ENCODE measurements around the gene EIF3L.

Gene EIF3L

GRCh38 chr22:37910890-37911672 lies 61.9 kb downstream of the EIF3L start:
- H3K27me3 ChIP-seq (ENCODE audit: control insufficient read depth, insufficient read depth, low read length) = no peaks in the 10 kb centered on the region
- H3K36me3 ChIP-seq (ENCODE audit: insufficient read depth, low read length) = peaks cover 28% of the 10 kb centered on the region
- no peak overlapping the region for H3K4me3 ChIP-seq (ENCODE audit: low read length)
- no peak overlapping the region for H3K9ac ChIP-seq (ENCODE audit: low read depth, low read length)
- no peaks in the 10 kb centered on the region for H3K9me3 ChIP-seq (replicated peaks; ENCODE audit: low read length)
- H3K4me2 ChIP-seq (ENCODE audit: low read length) = no peak overlapping the region
- peaks cover 13% of the 10 kb centered on the region for H3K4me1 ChIP-seq (ENCODE audit: control insufficient read depth, insufficient read depth, low read length)

GRCh38 chr22:37911697-37912096 lies 62.5 kb downstream of the EIF3L start:
- Histone ChIP-seq H3K9me3 (replicated peaks; ENCODE audit: low read length) (no peaks in the 10 kb centered on the region), H3K27me3 (ENCODE audit: control insufficient read depth, insufficient read depth, low read length) (no peaks in the 10 kb centered on the region), H3K36me3 (ENCODE audit: insufficient read depth, low read length) (peaks cover 34% of the 10 kb centered on the region), H3K4me2 (ENCODE audit: low read length) (no peak overlapping the region), H3K4me1 (ENCODE audit: control insufficient read depth, insufficient read depth, low read length) (peaks cover 13% of the 10 kb centered on the region), H3K9ac (ENCODE audit: low read depth, low read length) (no peak overlapping the region), H3K4me3 (ENCODE audit: low read length) (no peak overlapping the region)

GRCh38 chr22:37912171-37912570 lies 63.0 kb downstream of the EIF3L start:
- H3K36me3 ChIP-seq (ENCODE audit: insufficient read depth, low read length) = peaks cover 35% of the 10 kb centered on the region
- no peak overlapping the region for H3K4me2 ChIP-seq (ENCODE audit: low read length)
- no peak overlapping the region for H3K9ac ChIP-seq (ENCODE audit: low read depth, low read length)
- H3K27me3 ChIP-seq (ENCODE audit: control insufficient read depth, insufficient read depth, low read length) = no peaks in the 10 kb centered on the region
- H3K9me3 ChIP-seq (replicated peaks; ENCODE audit: low read length) = no peaks in the 10 kb centered on the region
- no peak overlapping the region for H3K4me3 ChIP-seq (ENCODE audit: low read length)
- peaks cover 8% of the 10 kb centered on the region for H3K4me1 ChIP-seq (ENCODE audit: control insufficient read depth, insufficient read depth, low read length)

GRCh38 chr22:37913233-37913721 lies 64.1 kb downstream of the EIF3L start:
- H3K9ac ChIP-seq (ENCODE audit: low read depth, low read length) = no peak overlapping the region
- no peak overlapping the region for H3K4me2 ChIP-seq (ENCODE audit: low read length)
- no peaks in the 10 kb centered on the region for H3K27me3 ChIP-seq (ENCODE audit: control insufficient read depth, insufficient read depth, low read length)
- H3K9me3 ChIP-seq (replicated peaks; ENCODE audit: low read length) = no peaks in the 10 kb centered on the region
- no peak overlapping the region for H3K4me3 ChIP-seq (ENCODE audit: low read length)
- H3K36me3 ChIP-seq (ENCODE audit: insufficient read depth, low read length) = peaks cover 44% of the 10 kb centered on the region
- no peaks in the 10 kb centered on the region for H3K4me1 ChIP-seq (ENCODE audit: control insufficient read depth, insufficient read depth, low read length)

- H3K9ac ChIP-seq (ENCODE audit: low read depth, low read length) = no peak overlapping the region
- peaks cover 66% of the 10 kb centered on the region for H3K36me3 ChIP-seq (ENCODE audit: insufficient read depth, low read length)
- no peaks in the 10 kb centered on the region for H3K4me1 ChIP-seq (ENCODE audit: control insufficient read depth, insufficient read depth, low read length)
- no peak overlapping the region for H3K4me3 ChIP-seq (ENCODE audit: low read length)
- no peaks in the 10 kb centered on the region for H3K9me3 ChIP-seq (replicated peaks; ENCODE audit: low read length)
- no peak overlapping the region for H3K4me2 ChIP-seq (ENCODE audit: low read length)
- no peaks in the 10 kb centered on the region for H3K27me3 ChIP-seq (ENCODE audit: control insufficient read depth, insufficient read depth, low read length)
These were observed 67.1 kb downstream of the EIF3L start for GRCh38 chr22:37916311-37916710.

- Histone ChIP-seq H3K4me3 (ENCODE audit: low read length) (no peak overlapping the region), H3K4me1 (ENCODE audit: control insufficient read depth, insufficient read depth, low read length) (no peaks in the 10 kb centered on the region), H3K27me3 (ENCODE audit: control insufficient read depth, insufficient read depth, low read length) (no peaks in the 10 kb centered on the region), H3K9ac (ENCODE audit: low read depth, low read length) (no peak overlapping the region), H3K9me3 (replicated peaks; ENCODE audit: low read length) (no peaks in the 10 kb centered on the region), H3K4me2 (ENCODE audit: low read length) (no peak overlapping the region), H3K36me3 (ENCODE audit: insufficient read depth, low read length) (peaks cover 59% of the 10 kb centered on the region)
These were observed 68.8 kb downstream of the EIF3L start for GRCh38 chr22:37917874-37918548.

GRCh38 chr22:37918580-37919270 lies 69.5 kb downstream of the EIF3L start:
- no peaks in the 10 kb centered on the region for H3K27me3 ChIP-seq (ENCODE audit: control insufficient read depth, insufficient read depth, low read length)
- H3K4me3 ChIP-seq (ENCODE audit: low read length) = no peak overlapping the region
- H3K9me3 ChIP-seq (replicated peaks; ENCODE audit: low read length) = no peaks in the 10 kb centered on the region
- H3K4me1 ChIP-seq (ENCODE audit: control insufficient read depth, insufficient read depth, low read length) = no peaks in the 10 kb centered on the region
- no peak overlapping the region for H3K9ac ChIP-seq (ENCODE audit: low read depth, low read length)
- H3K36me3 ChIP-seq (ENCODE audit: insufficient read depth, low read length) = peaks cover 57% of the 10 kb centered on the region
- no peak overlapping the region for H3K4me2 ChIP-seq (ENCODE audit: low read length)

- no peak overlapping the region for H3K4me3 ChIP-seq (ENCODE audit: low read length)
- H3K4me2 ChIP-seq (ENCODE audit: low read length) = no peak overlapping the region
- H3K9ac ChIP-seq (ENCODE audit: low read depth, low read length) = no peak overlapping the region
- H3K27me3 ChIP-seq (ENCODE audit: control insufficient read depth, insufficient read depth, low read length) = no peaks in the 10 kb centered on the region
- no peaks in the 10 kb centered on the region for H3K9me3 ChIP-seq (replicated peaks; ENCODE audit: low read length)
- H3K4me1 ChIP-seq (ENCODE audit: control insufficient read depth, insufficient read depth, low read length) = no peaks in the 10 kb centered on the region
- peaks cover 64% of the 10 kb centered on the region for H3K36me3 ChIP-seq (ENCODE audit: insufficient read depth, low read length)
These were observed 70.9 kb downstream of the EIF3L start for GRCh38 chr22:37920126-37920525.

GRCh38 chr22:37922191-37922590 lies 73.0 kb downstream of the EIF3L start:
- Histone ChIP-seq H3K9me3 (replicated peaks; ENCODE audit: low read length) (no peaks in the 10 kb centered on the region), H3K4me3 (ENCODE audit: low read length) (no peak overlapping the region), H3K4me1 (ENCODE audit: control insufficient read depth, insufficient read depth, low read length) (no peaks in the 10 kb centered on the region), H3K9ac (ENCODE audit: low read depth, low read length) (no peak overlapping the region), H3K27me3 (ENCODE audit: control insufficient read depth, insufficient read depth, low read length) (no peaks in the 10 kb centered on the region), H3K4me2 (ENCODE audit: low read length) (no peak overlapping the region), H3K36me3 (ENCODE audit: insufficient read depth, low read length) (peaks cover 70% of the 10 kb centered on the region)

GRCh38 chr22:37923927-37924326 lies 74.7 kb downstream of the EIF3L start:
- Histone ChIP-seq H3K4me2 (ENCODE audit: low read length) (no peak overlapping the region), H3K4me1 (ENCODE audit: control insufficient read depth, insufficient read depth, low read length) (no peaks in the 10 kb centered on the region), H3K9ac (ENCODE audit: low read depth, low read length) (no peak overlapping the region), H3K4me3 (ENCODE audit: low read length) (no peak overlapping the region), H3K9me3 (replicated peaks; ENCODE audit: low read length) (no peaks in the 10 kb centered on the region), H3K27me3 (ENCODE audit: control insufficient read depth, insufficient read depth, low read length) (no peaks in the 10 kb centered on the region), H3K36me3 (ENCODE audit: insufficient read depth, low read length) (peaks cover 62% of the 10 kb centered on the region)

GRCh38 chr22:37924386-37925065 lies 75.3 kb downstream of the EIF3L start:
- Histone ChIP-seq H3K9me3 (replicated peaks; ENCODE audit: low read length) (no peaks in the 10 kb centered on the region), H3K9ac (ENCODE audit: low read depth, low read length) (no peak overlapping the region), H3K27me3 (ENCODE audit: control insufficient read depth, insufficient read depth, low read length) (no peaks in the 10 kb centered on the region), H3K4me1 (ENCODE audit: control insufficient read depth, insufficient read depth, low read length) (no peaks in the 10 kb centered on the region), H3K4me2 (ENCODE audit: low read length) (no peak overlapping the region), H3K36me3 (ENCODE audit: insufficient read depth, low read length) (peaks cover 64% of the 10 kb centered on the region), H3K4me3 (ENCODE audit: low read length) (no peak overlapping the region)
